ENCODE results near the gene AMN1.

AMN1 gene

GRCh38 chr12:31647086-31647491, 81.7 kb downstream of the AMN1 start:
- H3K4me3 ChIP-seq (ENCODE audit: low read length): no peak overlapping the region
- no peaks in the 10 kb centered on the region for H3K36me3 ChIP-seq (ENCODE audit: insufficient read depth, low read depth, low read length)
- H3K27ac ChIP-seq (ENCODE audit: low read length): no peak overlapping the region

GRCh38 chr12:31645924-31646323, 82.9 kb downstream of the AMN1 start:
- Histone ChIP-seq H3K4me3 (ENCODE audit: low read length) (no peak overlapping the region), H3K27ac (ENCODE audit: low read length) (no peak overlapping the region), H3K27me3 (ENCODE audit: insufficient read depth, low read length) (no peaks in the 10 kb centered on the region), H3K9me3 (ENCODE audit: insufficient read depth, low read depth, low read length) (no peaks in the 10 kb centered on the region), H3K4me1 (ENCODE audit: insufficient read depth, low read length) (no peaks in the 10 kb centered on the region), H3K36me3 (ENCODE audit: insufficient read depth, low read depth, low read length) (no peaks in the 10 kb centered on the region), H3K9ac (ENCODE audit: low read depth, low read length) (no peak overlapping the region)

More at GRCh38 chr12:31647086-31647491, 81.7 kb downstream of the AMN1 start:
- Histone ChIP-seq H3K27me3 (ENCODE audit: insufficient read depth, low read length) (no peaks in the 10 kb centered on the region), H3K9ac (ENCODE audit: low read depth, low read length) (no peak overlapping the region), H3K4me1 (ENCODE audit: insufficient read depth, low read length) (no peaks in the 10 kb centered on the region), H3K9me3 (ENCODE audit: insufficient read depth, low read depth, low read length) (no peaks in the 10 kb centered on the region)

- no peak overlapping the region for H3K4me3 ChIP-seq (ENCODE audit: low read length)
- H3K9ac ChIP-seq (ENCODE audit: low read depth, low read length): no peak overlapping the region
- H3K9me3 ChIP-seq (ENCODE audit: insufficient read depth, low read depth, low read length): no peaks in the 10 kb centered on the region
- no peaks in the 10 kb centered on the region for H3K36me3 ChIP-seq (ENCODE audit: insufficient read depth, low read depth, low read length)
- H3K4me1 ChIP-seq (ENCODE audit: insufficient read depth, low read length): no peaks in the 10 kb centered on the region
- no peak overlapping the region for H3K27ac ChIP-seq (ENCODE audit: low read length)
- no peaks in the 10 kb centered on the region for H3K27me3 ChIP-seq (ENCODE audit: insufficient read depth, low read length)
Observed at GRCh38 chr12:31644536-31644935, 84.3 kb downstream of the AMN1 start.

DNA sequence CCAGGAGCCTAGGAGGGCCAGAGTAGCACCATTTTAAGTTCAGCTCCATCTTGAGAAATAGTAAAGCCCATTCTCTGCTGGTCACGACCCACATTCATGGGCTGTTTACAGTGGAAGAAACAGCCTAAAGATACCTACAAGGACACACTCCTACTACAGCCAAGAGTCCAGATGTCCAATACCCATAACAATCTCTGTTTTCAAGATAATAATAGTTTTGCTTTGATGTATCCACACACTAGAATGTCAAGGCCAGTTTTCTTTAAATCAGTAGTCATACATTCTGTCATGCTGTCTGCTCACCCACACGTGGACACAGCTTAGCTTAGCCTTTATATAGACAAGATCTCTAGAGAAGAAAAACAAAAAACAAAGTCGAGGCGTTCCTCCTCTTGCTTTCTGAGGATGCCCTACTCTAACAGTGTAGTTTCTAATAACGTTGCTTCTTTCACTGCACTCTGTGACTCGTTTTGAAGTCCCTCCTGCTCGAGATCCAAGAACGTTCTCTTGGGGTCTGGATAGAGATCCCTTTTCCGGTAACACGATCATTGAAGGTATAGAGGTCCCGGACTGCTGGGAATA, 87.2 kb downstream of the AMN1 start:
- Histone ChIP-seq H3K4me1 (ENCODE audit: insufficient read depth, low read length) (no peaks in the 10 kb centered on the region), H3K4me3 (ENCODE audit: low read length) (no peak overlapping the region), H3K9me3 (ENCODE audit: insufficient read depth, low read depth, low read length) (no peaks in the 10 kb centered on the region), H3K9ac (ENCODE audit: low read depth, low read length) (no peak overlapping the region), H3K27me3 (ENCODE audit: insufficient read depth, low read length) (no peaks in the 10 kb centered on the region), H3K27ac (ENCODE audit: low read length) (no peak overlapping the region), H3K36me3 (ENCODE audit: insufficient read depth, low read depth, low read length) (no peaks in the 10 kb centered on the region)

- no peaks in the 10 kb centered on the region for H3K36me3 ChIP-seq (ENCODE audit: insufficient read depth, low read depth, low read length)
- no peaks in the 10 kb centered on the region for H3K27me3 ChIP-seq (ENCODE audit: insufficient read depth, low read length)
- no peaks in the 10 kb centered on the region for H3K4me1 ChIP-seq (ENCODE audit: insufficient read depth, low read length)
- no peaks in the 10 kb centered on the region for H3K9me3 ChIP-seq (ENCODE audit: insufficient read depth, low read depth, low read length)
- H3K9ac ChIP-seq (ENCODE audit: low read depth, low read length): no peak overlapping the region
- no peak overlapping the region for H3K4me3 ChIP-seq (ENCODE audit: low read length)
- no peak overlapping the region for H3K27ac ChIP-seq (ENCODE audit: low read length)
Observed at GRCh38 chr12:31634620-31635019, 94.2 kb downstream of the AMN1 start.

- Histone ChIP-seq H3K36me3 (ENCODE audit: insufficient read depth, low read depth, low read length) (no peaks in the 10 kb centered on the region), H3K9me3 (ENCODE audit: insufficient read depth, low read depth, low read length) (no peaks in the 10 kb centered on the region), H3K4me1 (ENCODE audit: insufficient read depth, low read length) (no peaks in the 10 kb centered on the region), H3K27me3 (ENCODE audit: insufficient read depth, low read length) (no peaks in the 10 kb centered on the region), H3K4me3 (ENCODE audit: low read length) (no peak overlapping the region), H3K9ac (ENCODE audit: low read depth, low read length) (no peak overlapping the region), H3K27ac (ENCODE audit: low read length) (no peak overlapping the region)
Observed at GRCh38 chr12:31633464-31633863, 95.4 kb downstream of the AMN1 start.

DNA sequence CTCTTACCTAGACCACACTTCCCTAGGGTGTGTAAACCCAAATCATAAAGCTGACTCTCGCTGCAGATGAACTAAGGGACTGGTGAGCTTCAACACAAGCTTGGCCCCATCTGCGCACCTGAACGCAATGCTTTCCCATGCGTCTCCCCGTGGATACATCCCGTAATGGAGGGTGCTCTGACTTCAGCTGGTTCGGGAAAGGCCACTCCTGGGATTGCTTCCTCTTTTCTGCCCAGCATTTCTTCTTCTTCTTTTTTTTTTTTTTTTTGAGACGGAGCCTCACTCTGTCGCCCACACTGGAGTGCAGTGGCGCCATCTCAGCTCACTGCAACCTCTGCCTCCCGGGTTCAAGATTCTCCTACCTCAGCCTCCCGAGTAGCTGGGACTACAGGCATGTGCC, 97.0 kb downstream of the AMN1 start:
- no peak overlapping the region for H3K27ac ChIP-seq (ENCODE audit: low read length)
- no peak overlapping the region for H3K4me3 ChIP-seq (ENCODE audit: low read length)
- H3K4me1 ChIP-seq (ENCODE audit: insufficient read depth, low read length): no peaks in the 10 kb centered on the region

GRCh38 chr12:31631023-31631724, 97.6 kb downstream of the AMN1 start:
- H3K4me1 ChIP-seq (ENCODE audit: insufficient read depth, low read length): no peaks in the 10 kb centered on the region
- no peaks in the 10 kb centered on the region for H3K36me3 ChIP-seq (ENCODE audit: insufficient read depth, low read depth, low read length)
- H3K27ac ChIP-seq (ENCODE audit: low read length): no peak overlapping the region
- no peaks in the 10 kb centered on the region for H3K9me3 ChIP-seq (ENCODE audit: insufficient read depth, low read depth, low read length)
- H3K9ac ChIP-seq (ENCODE audit: low read depth, low read length): no peak overlapping the region
- no peak overlapping the region for H3K4me3 ChIP-seq (ENCODE audit: low read length)
- no peaks in the 10 kb centered on the region for H3K27me3 ChIP-seq (ENCODE audit: insufficient read depth, low read length)

More for the DNA sequence above, 97.0 kb downstream of the AMN1 start:
- Histone ChIP-seq H3K9me3 (ENCODE audit: insufficient read depth, low read depth, low read length) (no peaks in the 10 kb centered on the region), H3K9ac (ENCODE audit: low read depth, low read length) (no peak overlapping the region), H3K36me3 (ENCODE audit: insufficient read depth, low read depth, low read length) (no peaks in the 10 kb centered on the region), H3K27me3 (ENCODE audit: insufficient read depth, low read length) (no peaks in the 10 kb centered on the region)

DNA sequence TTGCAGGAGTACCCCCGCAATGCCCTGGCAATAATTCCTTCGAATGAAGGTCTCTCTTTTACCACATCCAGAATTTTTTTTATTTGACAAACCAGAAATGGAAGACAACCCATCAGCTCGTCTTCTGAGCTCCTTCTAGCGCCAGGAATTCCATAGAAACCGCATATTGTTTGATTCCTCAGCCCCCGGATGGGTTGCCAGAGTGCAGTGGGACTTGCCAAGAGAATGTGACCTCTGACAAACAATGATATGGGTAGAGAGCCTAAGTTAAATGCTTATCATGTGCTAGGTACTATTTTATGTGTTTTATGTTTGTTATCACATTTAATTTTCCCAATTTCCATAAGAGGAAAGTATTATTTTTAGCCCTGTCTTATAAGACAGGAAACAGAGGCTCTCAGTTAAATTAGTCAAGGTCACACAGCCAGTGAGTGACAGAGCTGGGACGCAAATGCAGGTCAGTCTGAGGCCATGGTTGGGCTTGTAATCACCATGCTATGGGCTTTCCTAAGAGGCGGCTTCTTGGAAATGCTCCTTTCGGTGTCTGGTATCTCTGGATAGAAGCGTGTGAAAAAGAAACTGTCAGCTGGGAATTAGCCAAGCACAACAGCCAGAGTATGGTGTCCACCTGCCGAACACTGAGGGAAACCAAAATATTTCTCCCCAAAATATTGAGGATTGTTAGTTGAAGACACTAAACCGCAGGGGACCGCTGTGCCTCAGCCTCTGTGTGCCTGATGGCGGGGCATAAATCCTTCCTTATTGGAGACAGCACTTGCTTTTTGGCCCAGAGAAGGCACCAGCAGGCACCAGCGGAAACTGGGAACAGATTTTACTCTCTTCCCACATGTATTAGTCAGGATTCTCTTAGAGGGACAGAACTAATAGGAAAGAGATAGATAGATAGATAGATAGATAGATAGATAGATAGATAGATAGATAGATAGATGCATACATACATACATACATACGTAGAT, 98.8 kb downstream of the AMN1 start:
- H3K9me3 ChIP-seq (ENCODE audit: insufficient read depth, low read depth, low read length): no peaks in the 10 kb centered on the region

DNA sequence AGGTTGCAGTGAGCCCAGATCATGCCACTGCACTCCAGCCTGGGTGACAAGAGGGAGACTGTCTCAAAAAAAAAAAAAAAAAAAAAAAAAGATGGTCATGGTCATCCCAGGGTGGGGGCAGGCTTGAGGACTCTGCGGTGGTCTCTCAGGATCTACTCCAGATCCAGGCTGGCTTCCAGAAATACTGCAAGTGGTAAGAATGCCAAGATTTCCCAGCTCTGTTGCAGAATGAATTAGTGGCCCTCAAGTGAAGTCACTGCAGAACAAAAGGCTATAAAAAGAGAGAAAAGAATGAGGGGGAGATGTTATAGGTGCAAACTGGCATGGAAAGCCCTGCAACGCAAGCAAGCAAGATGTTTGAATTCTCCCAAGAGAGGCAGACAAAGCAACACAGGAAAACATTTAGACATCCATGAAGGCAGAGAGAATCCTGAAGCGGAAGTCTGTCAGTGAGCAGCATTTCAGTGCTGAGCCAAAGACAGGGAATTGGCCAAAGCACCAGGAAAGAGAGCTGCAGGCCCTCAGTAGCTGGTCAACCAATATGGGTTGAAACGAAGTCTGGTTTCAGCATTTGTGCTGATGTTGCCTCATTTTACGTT, 101.3 kb downstream of the AMN1 start:
- Histone ChIP-seq H3K9me3 (ENCODE audit: insufficient read depth, low read depth, low read length) (no peaks in the 10 kb centered on the region), H3K36me3 (ENCODE audit: insufficient read depth, low read depth, low read length) (no peaks in the 10 kb centered on the region), H3K27me3 (ENCODE audit: insufficient read depth, low read length) (no peaks in the 10 kb centered on the region), H3K4me3 (ENCODE audit: low read length) (no peak overlapping the region), H3K27ac (ENCODE audit: low read length) (no peak overlapping the region), H3K9ac (ENCODE audit: low read depth, low read length) (no peak overlapping the region), H3K4me1 (ENCODE audit: insufficient read depth, low read length) (no peaks in the 10 kb centered on the region)

More for the DNA sequence above, 98.8 kb downstream of the AMN1 start:
- no peaks in the 10 kb centered on the region for H3K4me1 ChIP-seq (ENCODE audit: insufficient read depth, low read length)
- no peaks in the 10 kb centered on the region for H3K36me3 ChIP-seq (ENCODE audit: insufficient read depth, low read depth, low read length)
- H3K27me3 ChIP-seq (ENCODE audit: insufficient read depth, low read length): no peaks in the 10 kb centered on the region
- no peak overlapping the region for H3K4me3 ChIP-seq (ENCODE audit: low read length)
- no peak overlapping the region for H3K27ac ChIP-seq (ENCODE audit: low read length)
- no peak overlapping the region for H3K9ac ChIP-seq (ENCODE audit: low read depth, low read length)

DNA sequence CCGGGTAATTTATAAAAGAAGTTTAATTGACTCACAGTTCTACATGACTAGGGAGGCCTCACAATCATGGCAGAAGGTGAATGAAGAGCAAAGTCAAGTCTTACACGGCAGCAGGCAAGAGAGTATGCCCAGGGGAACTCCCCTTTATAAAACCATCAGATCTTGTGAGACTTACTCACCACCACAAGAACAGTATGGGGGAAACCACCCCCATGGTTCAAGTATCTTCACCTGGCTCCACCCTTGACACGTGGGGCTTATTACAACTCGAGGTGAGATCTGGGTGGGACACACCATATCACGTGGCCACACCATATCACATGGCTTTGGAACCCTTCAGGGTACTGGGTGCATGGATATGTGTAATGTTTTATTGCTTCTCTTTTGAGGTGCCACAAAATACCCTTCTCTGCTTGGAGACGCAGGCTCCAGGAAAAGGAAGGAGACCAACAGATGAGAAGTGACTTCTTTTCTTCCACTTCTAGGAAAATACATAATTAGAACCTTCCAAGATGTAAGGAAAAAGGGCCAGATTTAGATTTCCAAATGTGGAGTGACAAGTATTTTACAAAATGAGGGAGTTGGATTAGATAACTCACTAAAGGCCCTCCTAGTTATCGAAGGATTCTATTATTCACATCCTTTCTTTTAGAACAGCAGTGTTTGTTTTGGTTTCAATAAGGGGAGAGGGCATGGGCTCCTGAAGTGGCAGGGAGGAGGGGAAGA, 102.4 kb downstream of the AMN1 start:
- H3K27ac ChIP-seq (ENCODE audit: low read length): no peak overlapping the region
- no peaks in the 10 kb centered on the region for H3K9me3 ChIP-seq (ENCODE audit: insufficient read depth, low read depth, low read length)
- H3K4me3 ChIP-seq (ENCODE audit: low read length): no peak overlapping the region
- H3K4me1 ChIP-seq (ENCODE audit: insufficient read depth, low read length): no peaks in the 10 kb centered on the region
- no peaks in the 10 kb centered on the region for H3K27me3 ChIP-seq (ENCODE audit: insufficient read depth, low read length)
- H3K36me3 ChIP-seq (ENCODE audit: insufficient read depth, low read depth, low read length): no peaks in the 10 kb centered on the region
- H3K9ac ChIP-seq (ENCODE audit: low read depth, low read length): no peak overlapping the region

Data from iPS-20b (cell line).